DMS153 (cell line): ENCODE measurements around the gene HIP1.
"Not testable (repeated sequence)": the region's sequence is repeated elsewhere in the genome, so short reads cannot be mapped to it uniquely, and the experiment has no call there.

Experiments
- DNase-seq: peaks from one replicate; lab custom pipeline; 2025; lab: John Stamatoyannopoulos, UW

HIP1 gene

DNA sequence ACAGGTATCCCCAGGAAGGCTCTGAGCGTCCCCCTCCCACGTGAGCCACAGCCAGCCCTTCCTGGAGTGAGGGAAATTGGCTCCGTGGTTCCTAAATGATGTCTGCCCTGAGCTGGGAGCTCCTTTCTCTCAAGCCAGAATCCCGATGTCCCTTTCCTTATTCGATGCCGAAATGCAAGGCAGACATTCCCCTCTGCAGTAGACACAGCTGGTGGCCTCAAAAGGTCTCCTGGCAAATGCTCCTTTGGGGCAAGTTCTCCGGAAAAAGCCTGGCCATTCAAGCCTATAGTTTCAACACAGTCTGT is 98.9 kb downstream of the HIP1 start:
- no peak for DNase-seq

GRCh38 chr7:75639071-75639885 is 99.5 kb downstream of the HIP1 start:
- DNase-seq = no peak

GRCh38 chr7:75638594-75639070 is 100.1 kb downstream of the HIP1 start:
- no peak for DNase-seq

- no peak for DNase-seq
Measured at GRCh38 chr7:75637854-75638593, 100.7 kb downstream of the HIP1 start.

DNA sequence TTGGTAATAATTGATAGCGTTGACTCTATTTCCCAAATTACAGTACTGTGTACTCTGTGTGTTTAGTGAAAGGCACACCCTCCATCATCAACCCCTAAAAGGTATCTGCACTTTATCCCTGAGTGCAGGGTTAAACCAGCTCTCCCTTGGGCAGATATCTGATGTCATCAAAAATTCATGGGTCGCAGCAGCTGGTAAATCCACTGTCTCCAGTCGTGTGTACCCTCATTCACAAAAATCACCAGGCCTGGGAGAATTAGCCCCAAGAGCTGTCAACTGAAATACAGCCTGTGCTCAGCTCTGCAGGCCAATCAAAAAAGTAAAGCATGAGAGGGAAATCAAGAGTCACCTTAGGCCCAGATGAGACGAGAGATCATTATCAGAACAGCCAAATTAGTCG is 103.7 kb downstream of the HIP1 start:
- no peak for DNase-seq

- not testable (repeated sequence) for DNase-seq
Measured at GRCh38 chr7:75632587-75632986, 106.2 kb downstream of the HIP1 start.

DNA sequence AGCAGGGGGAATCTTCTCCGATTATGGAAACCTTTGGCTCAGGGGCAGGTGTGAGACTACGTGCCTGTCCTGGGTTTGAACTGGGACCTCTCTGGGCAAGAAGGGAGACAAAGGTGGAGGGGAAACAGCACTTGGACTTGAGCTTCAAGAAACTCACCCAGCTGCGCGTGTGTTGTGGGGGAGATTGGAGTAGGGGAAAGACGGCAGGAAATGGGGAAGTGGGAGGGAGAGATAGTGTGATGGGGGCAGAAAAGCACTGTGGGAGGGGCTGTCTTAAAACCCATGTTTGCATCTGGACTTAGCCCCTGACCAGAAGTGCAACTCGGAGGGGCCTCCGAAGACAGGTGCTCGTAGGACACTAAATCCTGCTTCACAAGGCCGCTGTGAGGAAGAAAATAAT is 107.0 kb downstream of the HIP1 start:
- DNase-seq = no peak

DNA sequence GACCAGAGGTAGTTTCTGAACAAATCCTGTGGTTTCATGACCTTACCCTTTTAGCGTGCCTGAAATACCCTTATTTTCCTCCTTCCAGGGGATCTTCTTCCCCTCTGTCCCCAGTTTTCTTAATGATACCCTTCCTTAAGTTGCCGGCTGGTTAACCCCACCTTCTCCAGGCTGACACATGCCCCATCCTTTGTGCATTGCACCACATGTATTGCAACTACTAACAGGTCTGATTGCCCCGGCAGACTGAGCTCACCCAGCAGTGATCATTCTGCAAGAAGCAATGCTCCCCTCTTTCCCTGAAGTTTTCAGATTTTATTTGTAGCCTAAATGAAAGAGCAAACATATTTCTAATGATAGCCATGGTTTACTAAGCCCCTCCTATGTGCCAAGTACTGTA is 108.2 kb downstream of the HIP1 start:
- DNase-seq = no peak

DNA sequence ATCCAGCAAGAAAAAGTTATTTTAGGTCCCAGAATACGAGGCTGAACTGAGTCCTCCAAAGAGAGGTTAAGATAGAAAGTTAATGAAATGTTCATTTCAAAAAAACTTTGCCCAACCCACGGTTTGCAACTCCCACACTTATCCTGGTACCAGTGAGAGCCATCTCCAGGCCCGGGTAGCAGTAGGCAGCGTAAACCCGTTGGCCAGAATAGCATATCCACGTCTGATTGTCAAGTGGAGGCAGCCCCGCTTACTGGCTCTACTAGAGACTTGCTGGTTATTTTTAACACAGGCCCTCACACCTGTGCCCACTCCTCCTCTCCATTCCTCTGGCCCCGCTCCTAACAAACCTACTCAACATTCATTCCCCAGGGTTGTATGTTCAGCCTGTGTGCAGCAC is 109.7 kb downstream of the HIP1 start:
- DNase-seq = no peak

- DNase-seq = no peak
Measured at GRCh38 chr7:75628055-75628454, 110.7 kb downstream of the HIP1 start.

DNA sequence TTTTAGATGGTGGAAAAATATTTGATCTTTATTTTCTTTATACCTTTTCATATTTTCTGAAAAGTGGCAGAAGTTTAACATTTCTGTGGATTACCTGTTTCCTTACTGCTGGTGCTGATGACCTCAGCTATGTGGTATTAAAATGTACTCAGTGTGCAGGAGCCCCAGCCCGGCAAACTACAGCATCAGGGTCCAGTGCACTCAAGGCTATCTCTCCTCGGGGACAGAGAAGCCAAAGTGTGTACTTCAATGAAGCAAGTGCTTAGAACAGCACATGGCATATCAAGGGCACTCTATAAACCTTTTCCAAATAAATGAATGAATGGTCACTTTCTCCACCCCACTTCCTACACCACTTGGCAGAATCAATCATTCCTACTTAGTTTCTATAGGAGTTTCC is 111.8 kb downstream of the HIP1 start:
- no peak for DNase-seq

DNA sequence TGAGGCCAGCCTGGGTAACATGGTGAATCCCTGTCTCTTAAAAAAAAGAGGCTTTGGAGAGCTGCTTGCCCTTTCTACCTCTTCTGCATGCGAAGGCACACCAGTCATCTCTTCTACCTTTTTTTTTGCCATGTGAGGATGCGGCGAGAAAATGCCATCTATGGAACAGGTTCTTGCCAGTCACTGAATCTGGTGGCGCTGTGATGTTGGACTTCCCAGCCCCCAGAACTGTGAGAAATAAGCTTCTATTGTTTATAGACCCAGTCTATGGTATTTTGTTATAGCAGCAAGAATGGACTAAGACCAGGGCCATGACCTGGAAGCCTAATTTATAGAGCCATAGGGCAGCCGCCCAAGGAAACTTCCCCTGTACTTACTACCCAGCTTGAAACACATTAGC is 112.9 kb downstream of the HIP1 start:
- DNase-seq = no peak

GRCh38 chr7:75624134-75624832 is 114.5 kb downstream of the HIP1 start:
- no peak for DNase-seq

DNA sequence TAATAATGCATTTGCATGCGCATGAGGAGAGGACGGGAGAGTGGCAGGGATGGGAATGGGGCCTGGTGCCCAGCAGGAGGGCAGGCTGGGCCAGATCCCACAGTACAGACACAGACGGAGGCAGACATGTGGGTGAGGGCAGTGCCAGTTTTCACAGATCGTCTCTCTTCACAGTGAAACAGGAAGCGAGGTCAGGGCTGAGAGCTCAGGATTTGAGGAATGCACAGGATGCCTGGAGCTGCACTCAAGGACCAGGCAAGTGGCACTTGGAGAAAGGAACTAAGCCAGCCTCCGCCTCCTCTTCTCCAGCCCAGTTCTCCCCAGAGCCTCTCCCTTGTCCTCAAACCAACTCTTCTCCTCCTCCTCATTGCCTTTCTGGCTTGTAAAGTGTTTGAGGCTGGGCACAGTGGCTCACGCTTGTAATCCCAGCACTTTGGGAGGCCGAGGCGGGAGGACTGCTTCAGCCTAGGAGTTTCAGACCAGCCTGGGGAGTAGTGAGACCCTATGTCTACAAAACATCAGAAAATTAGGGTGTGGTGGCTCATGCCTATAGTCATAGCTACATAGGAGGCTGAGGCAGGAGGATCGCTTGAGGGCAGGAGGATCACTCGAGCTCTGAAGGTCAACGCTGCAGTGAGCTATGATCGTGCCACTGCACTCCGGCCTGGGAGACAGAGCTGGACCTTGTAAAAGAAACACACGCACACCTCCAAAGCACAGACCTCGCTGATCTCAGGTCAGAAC is 115.2 kb downstream of the HIP1 start:
- no peak for DNase-seq

- no peak for DNase-seq
Measured at GRCh38 chr7:75621124-75621523, 117.6 kb downstream of the HIP1 start.

DNA sequence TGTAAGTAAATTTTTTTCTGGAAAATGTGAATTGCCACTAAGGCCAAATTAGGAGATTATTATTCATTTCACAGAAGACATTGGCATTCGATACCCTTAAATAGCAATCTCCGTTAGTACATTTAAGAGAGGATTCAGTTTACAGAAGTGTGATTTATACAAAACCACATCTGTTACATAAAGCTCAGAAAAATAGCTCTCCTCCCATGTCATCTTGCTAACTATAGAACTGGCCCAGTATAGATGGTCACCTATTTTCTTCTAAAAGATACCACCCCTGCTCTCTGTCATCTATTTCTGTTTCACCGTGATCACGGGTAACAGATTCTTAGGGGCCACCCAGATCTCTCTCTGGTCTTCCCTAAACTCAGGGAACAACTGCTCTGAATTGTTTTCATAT is 119.1 kb downstream of the HIP1 start:
- DNase-seq = no peak

DNA sequence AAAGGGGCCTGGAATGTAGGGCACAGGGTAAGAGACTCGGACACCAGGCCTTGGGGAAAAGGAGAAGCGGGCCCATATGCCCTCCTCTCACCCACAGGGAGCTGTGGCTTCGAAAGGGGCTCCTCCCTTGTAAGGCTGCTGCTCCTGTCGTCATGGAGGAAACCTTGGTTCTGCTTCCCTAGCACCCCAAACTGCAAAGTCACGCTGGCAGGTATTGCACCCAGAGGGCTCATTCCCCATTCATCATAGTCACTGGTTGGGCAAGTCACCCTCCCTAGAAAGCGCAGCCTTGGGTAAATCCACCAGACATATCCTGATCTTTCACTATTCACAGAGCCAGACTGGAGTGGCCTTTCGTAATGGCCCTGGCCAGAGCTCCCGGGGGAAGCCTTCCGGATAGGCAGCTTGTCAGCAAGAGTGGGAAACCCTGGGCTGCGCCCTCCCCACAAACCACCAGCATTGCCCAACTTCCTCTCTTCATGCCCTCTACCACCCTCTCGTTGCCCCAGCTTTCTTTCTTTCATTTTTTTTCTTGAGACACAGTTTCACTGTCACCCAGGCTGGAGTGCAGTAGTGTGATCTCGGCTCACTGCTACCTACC is 121.0 kb downstream of the HIP1 start:
- no peak for DNase-seq

DNA sequence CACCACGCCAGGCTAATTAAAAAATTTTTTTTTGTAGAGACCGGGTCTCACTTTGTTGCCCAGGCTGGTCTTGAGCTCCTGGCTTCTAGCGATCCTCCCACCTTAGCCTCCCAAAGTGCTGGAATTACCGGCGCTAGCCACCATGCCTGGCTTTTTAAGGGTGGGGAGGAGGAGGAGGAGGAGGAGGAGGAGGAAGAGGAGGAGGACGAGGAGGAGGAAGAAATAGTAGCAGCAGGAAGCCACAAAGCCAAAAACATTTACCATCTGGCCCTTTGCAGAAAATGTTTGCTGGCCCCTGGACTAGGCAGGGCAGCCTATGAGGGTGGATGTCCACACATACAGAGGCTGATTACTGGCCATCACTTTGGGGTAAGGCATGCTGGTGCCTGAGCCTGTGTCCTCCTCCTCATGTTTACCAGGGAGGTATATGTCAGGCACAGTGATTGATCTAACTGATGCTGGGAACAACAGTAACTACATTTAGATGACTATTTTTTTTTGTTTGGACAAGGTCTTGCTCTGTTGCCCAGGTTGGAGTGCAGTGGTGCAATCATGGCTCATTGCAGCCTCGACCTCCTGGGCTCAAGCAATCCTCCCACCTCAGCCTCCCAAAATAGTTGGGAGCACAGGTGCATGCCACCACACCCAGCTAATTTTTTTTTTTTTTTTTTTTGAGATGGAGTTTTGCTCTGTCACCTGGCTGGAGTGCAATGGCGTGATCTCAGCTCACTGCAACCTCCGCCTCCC is 122.1 kb downstream of the HIP1 start:
- no peak for DNase-seq

- no peak for DNase-seq
Measured at GRCh38 chr7:75614401-75614800, 124.3 kb downstream of the HIP1 start.

GRCh38 chr7:75613351-75613750 is 125.4 kb downstream of the HIP1 start:
- no peak for DNase-seq

DNA sequence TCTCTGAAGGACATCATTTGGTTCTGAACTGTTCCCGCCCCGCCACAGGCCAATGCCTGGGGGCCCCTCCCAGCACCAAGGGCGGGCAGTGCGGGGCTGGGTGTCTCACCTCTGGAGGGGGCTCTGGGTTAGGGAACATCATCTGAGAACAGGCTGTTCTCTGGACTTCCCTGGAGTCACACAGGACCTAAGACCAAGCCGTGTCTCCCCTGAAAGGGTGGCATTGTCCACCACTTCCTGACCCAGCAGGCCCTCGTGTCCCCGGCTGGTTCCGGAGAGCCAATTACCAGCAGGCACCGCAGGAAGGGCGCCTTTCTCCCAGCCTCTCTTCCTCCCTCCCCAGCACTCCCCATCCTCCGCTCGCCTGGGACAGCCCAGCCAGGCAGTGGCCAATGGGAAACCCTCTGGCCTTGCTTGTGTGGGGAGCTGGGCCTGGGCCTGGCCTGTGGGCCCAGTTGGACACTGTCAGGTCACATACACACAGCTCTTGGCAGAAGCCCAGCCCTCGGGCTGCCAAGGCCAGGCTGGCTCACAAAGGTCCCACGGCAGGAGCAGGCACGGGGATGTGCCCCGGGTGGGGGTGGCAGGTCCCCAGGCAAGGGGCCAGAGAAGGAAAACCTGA is 127.1 kb downstream of the HIP1 start:
- DNase-seq = no peak
